B cell (primary cell): Measurements from ENCODE around the gene POLN. TPM values are rescaled to one million over a fixed set of nuclear protein-coding genes. Genes with fewer than 3 reads are reported as not detected.

Experiments
- ATAC-seq: fragments of 200-7000 bp; cut with Tn5 transposase; one replicate; pipeline ENCODE4 v1.10.0; 2021; ENCODE audit warnings: low read depth, mild to moderate bottlenecking, moderate number of reproducible peaks, moderate library complexity
- CTCF ChIA-PET: fragments of 350-600 bp; sonication (Branson Sonifier 250); formaldehyde crosslinking; loops from one replicate; lab custom pipeline; 2021; ENCODE audit warnings: antibody characterized with exemption, inconsistent platforms; lab: Charles Lee
- POLR2A ChIA-PET: fragments of 350-600 bp; sonication (Branson Sonifier 250); formaldehyde crosslinking; loops from one replicate; lab custom pipeline; 2021; ENCODE audit warnings: antibody characterized with exemption; lab: Charles Lee
- DNase-seq: peaks from one replicate; pipeline ENCODE4 v3.0.0; 2013
- H2AFZ ChIP-seq: 2 replicates; pipeline ENCODE4 v1.6.1; 2012; ENCODE audit warnings: mild to moderate bottlenecking, low read depth, low read length; ENCODE audit not compliant: insufficient read depth, poor library complexity, severe bottlenecking
- H3K27ac ChIP-seq, 2 donors: 1 replicate in 1 of 2; 2 replicates in 1 of 2; pipeline ENCODE4 v1.5.1; 2012 to 2013; ENCODE audit warnings: low read length in 2 of 2, mild to moderate bottlenecking in 2 of 2, moderate library complexity in 1 of 2
- H3K27me3 ChIP-seq, 4 experiments: fragments of 200-600 bp in 1 of 4; sonication (generic) in 1 of 4; replicated peaks in 1 of 4; 1 replicate in 2 of 4; 2 replicates in 2 of 4; pipeline versions ENCODE4 v1.6.1 to v1.7.0; 2013 to 2016; ENCODE audit warnings: low read length in 3 of 4, mild to moderate bottlenecking in 2 of 4, mixed read lengths in 1 of 4, moderate library complexity in 1 of 4; ENCODE audit not compliant: insufficient read depth in 4 of 4, control insufficient read depth in 3 of 4; ENCODE audit errors: control extremely low read depth in 1 of 4
- H3K36me3 ChIP-seq, 2 experiments: replicated peaks in 1 of 2; 1 replicate in 1 of 2; 2 replicates in 1 of 2; pipeline versions ENCODE4 v1.6.1 to v1.7.1; 2013; ENCODE audit warnings: low read length in 1 of 2; ENCODE audit not compliant: insufficient read depth in 2 of 2, control insufficient read depth in 1 of 2; ENCODE audit errors: control extremely low read depth in 1 of 2, extremely low read depth in 1 of 2
- H3K4me1 ChIP-seq, 2 donors: fragments of 200-600 bp in 1 of 2; sonication (generic) in 1 of 2; 1 replicate in 1 of 2; 2 replicates in 1 of 2; pipeline versions ENCODE4 v1.5.1 to v1.6.1; 2013 to 2017; ENCODE audit warnings: low read length in 2 of 2; ENCODE audit not compliant: control insufficient read depth in 2 of 2, insufficient read depth in 2 of 2
- H3K4me2 ChIP-seq: replicated peaks from 2 replicates; pipeline ENCODE3; 2012; ENCODE audit warnings: mild to moderate bottlenecking, low read depth, low read length; ENCODE audit not compliant: poor library complexity, severe bottlenecking
- H3K4me3 ChIP-seq, 5 experiments: fragments of 200-600 bp in 1 of 5; sonication (generic) in 1 of 5; 1 replicate in 3 of 5; 2 replicates in 2 of 5; pipeline versions ENCODE4 v1.5.1 to v1.7.0; 2011 to 2016; ENCODE audit warnings: low read length in 4 of 5, mild to moderate bottlenecking in 4 of 5, low read depth in 2 of 5, control low read depth in 1 of 5, moderate library complexity in 1 of 5; ENCODE audit not compliant: insufficient read depth in 1 of 5; ENCODE audit errors: control extremely low read depth in 1 of 5, extremely low read depth in 1 of 5
- H3K79me2 ChIP-seq: fragments of 200-600 bp; sonication (generic); one replicate; pipeline ENCODE4 v1.6.0; 2016; ENCODE audit warnings: low read length; ENCODE audit not compliant: control insufficient read depth, insufficient read depth
- H3K9ac ChIP-seq: fragments of 200-600 bp; sonication (generic); 2 replicates; pipeline ENCODE4 v1.6.1; 2017; ENCODE audit warnings: mild to moderate bottlenecking, low read length, moderate library complexity
- H3K9me3 ChIP-seq, 3 donors: one replicate each; pipeline versions ENCODE4 v1.6.1 to v1.7.1; 2013; ENCODE audit warnings: low read length in 2 of 3; ENCODE audit not compliant: control insufficient read depth in 2 of 3, insufficient read depth in 1 of 3; ENCODE audit errors: control extremely low read depth in 1 of 3
- H4K20me1 ChIP-seq: 2 replicates; pipeline ENCODE4 v1.6.0; 2012; ENCODE audit warnings: mild to moderate bottlenecking, low read length; ENCODE audit not compliant: insufficient read depth, control insufficient read depth, poor library complexity, severe bottlenecking
- H3K27ac Mint-ChIP-seq: one replicate; pipeline ENCODE4 v1.8.0; 2021; ENCODE audit warnings: mixed read lengths
- H3K27me3 Mint-ChIP-seq: one replicate; pipeline ENCODE4 v1.8.0; 2021; ENCODE audit warnings: mixed read lengths
- H3K4me1 Mint-ChIP-seq: one replicate; pipeline ENCODE4 v1.8.0; 2021; ENCODE audit warnings: mixed read lengths
- H3K4me3 Mint-ChIP-seq: one replicate; pipeline ENCODE4 v1.8.0; 2021; ENCODE audit warnings: mixed read lengths
- H3K9me3 Mint-ChIP-seq: one replicate; pipeline ENCODE4 v1.8.0; 2022; ENCODE audit warnings: mixed read lengths; ENCODE audit not compliant: insufficient read depth
- EZH2 ChIP-seq: IDR thresholded peaks from 2 replicates; pipeline ENCODE4 v1.6.1; 2012; ENCODE audit warnings: borderline replicate concordance, low read depth, mild to moderate bottlenecking, moderate library complexity, low read length; ENCODE audit not compliant: insufficient read depth, poor library complexity, severe bottlenecking
- WGBS: methylation state at CpG from one replicate; pipeline ENCODE4 v1.1.5; 2013; ENCODE audit warnings: missing lambda C conversion rate; ENCODE audit not compliant: insufficient coverage; 5-methylcytosine and 5-hydroxymethylcytosine counted together
- intact Hi-C: fragments of 100-400 bp; cut with micrococcal nuclease; formaldehyde crosslinking; loops from one replicate; pipeline ENCODE4 v1.10.0; 2022
- polyA plus RNA-seq: library from polyadenylated mRNA; depleted of rRNA; stranded (reverse); fragments of >200 nt; gene quantifications from 2 replicates; pipeline ENCODE4 v1.2.3, GENCODE V29; 2012
- total RNA-seq, 2 donors: library from RNA; stranded (reverse); fragments of 120-200 nt in 1 of 2; gene quantifications; 1 replicate in 1 of 2; 2 replicates in 1 of 2; pipeline versions ENCODE4 v1.2.3 to v1.2.4, GENCODE V29; 2013 to 2022
- TF ChIP-seq, protein P1 (sequence below): fragments of 200-600 bp; IDR thresholded peaks from one replicate; pipeline ENCODE4 v1.8.0; 2022; ENCODE audit warnings: antibody characterized with exemption, mild to moderate bottlenecking

The POLN gene
- total and polyA plus RNA-seq, 2 donors (not counting 1 experiment from before 2014, with no cell fraction given): 0.73 to 1.5 TPM

- peak overlapping the region; percentile 6 for H3K4me2 ChIP-seq
- peaks cover 43% of the 10 kb centered on the region for H3K4me1 Mint-ChIP-seq
- 17% methylated on average over 4 of the region's 5 CpGs for WGBS
- H2AFZ ChIP-seq: no peak overlapping the region
- H3K36me3 ChIP-seq: peaks cover under 1 to 22% of the 10 kb centered on the region in 2 experiments
- ATAC-seq (no peak), DNase-seq (peak; percentile 52)
- peaks cover 26% of the 10 kb centered on the region for H3K79me2 ChIP-seq
- no peaks in the 10 kb centered on the region for H3K9me3 ChIP-seq
- H3K4me3 ChIP-seq: no peak overlapping the region
- peaks cover 30 to 33% of the 10 kb centered on the region in 2 donors for H3K4me1 ChIP-seq
- POLR2A ChIA-PET: interaction anchor here (2.6 kb wide), 1 partner anchor 19 kb away, joined by 20 read pairs; the partner anchor contains the start of gene MXD4
- intact Hi-C loops: loop anchor here (2.0 to 10.0 kb wide), 3 partner anchors 47 to 718 kb away; partner anchors contain the start of genes GRK4, NELFA and NOP14
- TF ChIP-seq, protein P1, sequence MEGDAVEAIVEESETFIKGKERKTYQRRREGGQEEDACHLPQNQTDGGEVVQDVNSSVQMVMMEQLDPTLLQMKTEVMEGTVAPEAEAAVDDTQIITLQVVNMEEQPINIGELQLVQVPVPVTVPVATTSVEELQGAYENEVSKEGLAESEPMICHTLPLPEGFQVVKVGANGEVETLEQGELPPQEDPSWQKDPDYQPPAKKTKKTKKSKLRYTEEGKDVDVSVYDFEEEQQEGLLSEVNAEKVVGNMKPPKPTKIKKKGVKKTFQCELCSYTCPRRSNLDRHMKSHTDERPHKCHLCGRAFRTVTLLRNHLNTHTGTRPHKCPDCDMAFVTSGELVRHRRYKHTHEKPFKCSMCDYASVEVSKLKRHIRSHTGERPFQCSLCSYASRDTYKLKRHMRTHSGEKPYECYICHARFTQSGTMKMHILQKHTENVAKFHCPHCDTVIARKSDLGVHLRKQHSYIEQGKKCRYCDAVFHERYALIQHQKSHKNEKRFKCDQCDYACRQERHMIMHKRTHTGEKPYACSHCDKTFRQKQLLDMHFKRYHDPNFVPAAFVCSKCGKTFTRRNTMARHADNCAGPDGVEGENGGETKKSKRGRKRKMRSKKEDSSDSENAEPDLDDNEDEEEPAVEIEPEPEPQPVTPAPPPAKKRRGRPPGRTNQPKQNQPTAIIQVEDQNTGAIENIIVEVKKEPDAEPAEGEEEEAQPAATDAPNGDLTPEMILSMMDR: peak; percentile 12
- TF ChIP-seq EZH2: no peak
- peak overlapping the region; percentile 9 for H3K4me3 Mint-ChIP-seq
- no peaks in the 10 kb centered on the region for H3K27me3 ChIP-seq
- H3K9me3 Mint-ChIP-seq: no peaks in the 10 kb centered on the region
- no peaks in the 10 kb centered on the region for H3K27me3 Mint-ChIP-seq
- H3K27ac Mint-ChIP-seq: peak overlapping the region; percentile 57
- CTCF ChIA-PET: interaction anchor here (1.3 to 2.8 kb wide), 7 partner anchors 13 to 224 kb away, joined by 4 to 11 read pairs (median 6); partner anchors contain the start of genes CFAP99, MXD4 and RNF4
- no peak overlapping the region for H3K9ac ChIP-seq
- peaks cover 19% of the 10 kb centered on the region for H4K20me1 ChIP-seq
- peak overlapping the region in 1 of 2 donors; percentile 2 for H3K27ac ChIP-seq
Observed at GRCh38 chr4:2243681-2244380, 1.9 kb upstream of the POLN start.
